HG03175 (cell line): Measurements from ENCODE around the gene NRP1.

Source experiments
- ATAC-seq: cut with Tn5 transposase; IDR thresholded peaks from one replicate; pipeline ENCODE4 v1.9.1; 2021; ENCODE audit warnings: mild to moderate bottlenecking, moderate library complexity; ENCODE audit not compliant: unreplicated experiment

The NRP1 gene

GRCh38 chr10:33216661-33217427, 117.6 kb downstream of the NRP1 start:
- no peak for ATAC-seq

DNA sequence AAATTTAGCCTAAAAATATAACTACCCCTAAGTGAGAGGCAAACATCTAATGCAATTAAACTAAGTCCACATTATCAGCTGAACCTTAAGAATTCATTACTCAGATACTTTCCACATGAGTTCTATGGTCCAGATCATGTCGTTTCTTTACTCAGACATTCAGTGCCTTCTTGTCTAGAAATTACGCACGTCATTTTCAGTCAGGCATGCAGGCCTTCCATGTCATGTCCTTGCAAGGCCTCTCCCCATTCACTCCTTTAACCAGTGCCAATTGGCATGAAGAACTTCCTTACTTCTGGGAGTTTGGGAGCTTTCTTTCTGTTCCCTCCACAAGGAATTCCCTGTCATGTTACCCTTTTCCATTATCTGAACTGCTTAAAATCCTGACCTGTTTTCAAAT, 118.8 kb downstream of the NRP1 start:
- ATAC-seq = no peak

DNA sequence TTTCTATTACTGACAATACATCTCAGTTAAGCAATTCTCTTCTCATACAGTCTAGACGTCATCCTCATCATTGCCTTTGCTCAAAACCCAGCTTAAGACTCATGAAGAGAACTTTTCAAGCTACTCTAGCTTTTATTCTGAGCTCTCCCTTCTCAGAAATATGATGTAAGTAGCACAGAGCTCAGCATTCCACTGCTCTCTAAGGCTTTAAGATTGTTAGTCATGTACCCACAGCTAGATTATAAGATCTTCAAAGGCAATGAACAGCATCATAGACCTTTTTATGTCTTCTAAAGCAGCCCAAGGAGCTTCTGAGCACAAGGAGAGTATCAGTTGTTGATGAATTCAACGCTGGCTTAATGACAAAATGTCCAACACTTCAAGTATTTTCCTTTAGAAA, 119.3 kb downstream of the NRP1 start:
- ATAC-seq = no peak

GRCh38 chr10:33214174-33214573, 120.3 kb downstream of the NRP1 start:
- no peak for ATAC-seq

GRCh38 chr10:33212061-33212748, 122.3 kb downstream of the NRP1 start:
- ATAC-seq = no peak

DNA sequence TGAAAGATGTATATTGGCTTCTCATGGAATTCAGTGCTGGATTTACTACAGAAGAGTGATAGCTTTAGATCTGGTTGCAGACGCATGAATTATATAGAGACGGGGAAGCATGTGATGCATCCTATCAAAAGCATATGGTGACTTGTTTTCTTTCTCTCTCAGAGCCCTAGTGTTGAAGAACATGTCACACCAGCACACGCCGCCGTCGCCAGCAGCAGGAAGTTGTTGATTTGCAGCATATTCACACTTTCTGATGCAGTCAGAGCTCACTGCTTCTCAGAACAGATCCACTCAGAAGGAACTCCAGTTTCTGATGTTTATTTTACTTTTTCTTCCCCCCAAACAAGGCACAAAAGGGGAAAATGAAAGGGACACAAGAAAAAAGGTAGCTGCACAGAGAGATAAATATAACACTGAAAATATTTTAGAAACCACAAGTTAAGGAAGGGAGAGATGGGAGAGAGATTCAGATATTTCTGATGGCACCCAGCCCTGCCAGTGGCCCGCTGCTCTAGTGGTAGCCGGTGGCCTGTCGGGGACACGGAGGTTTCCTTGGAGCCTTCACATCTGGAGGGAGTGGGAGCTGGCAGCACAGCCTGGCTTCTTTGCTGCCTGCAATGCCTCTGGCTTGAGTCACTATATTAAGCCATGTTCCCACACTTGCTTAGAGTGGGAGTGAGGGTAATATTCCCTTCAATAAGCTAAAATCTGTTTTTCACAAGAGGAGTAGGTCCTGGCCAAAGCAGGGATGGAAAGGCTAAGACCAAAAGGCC, 123.2 kb downstream of the NRP1 start:
- no peak for ATAC-seq

GRCh38 chr10:33209802-33210201, 124.7 kb downstream of the NRP1 start:
- no peak for ATAC-seq

GRCh38 chr10:33208166-33208565, 126.3 kb downstream of the NRP1 start:
- ATAC-seq = no peak

DNA sequence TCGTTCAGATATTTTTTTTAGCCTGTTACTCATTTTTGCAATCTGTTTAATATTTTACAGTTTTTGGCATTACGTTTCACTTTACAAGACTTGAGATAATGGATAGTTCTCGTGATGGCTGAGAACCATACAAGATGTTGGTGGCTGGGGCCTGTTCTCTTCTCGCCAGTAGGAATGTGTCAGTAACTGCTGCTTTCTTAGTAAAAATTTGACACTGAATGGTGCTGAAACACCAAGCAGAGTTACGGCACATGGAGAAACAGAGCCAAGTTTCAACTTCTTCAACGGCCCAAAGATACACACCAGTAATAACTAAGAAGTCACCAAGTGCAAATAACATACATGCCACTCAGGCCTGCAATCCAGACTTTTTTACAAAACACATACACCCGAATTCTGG, 130.4 kb downstream of the NRP1 start:
- no peak for ATAC-seq

- no peak for ATAC-seq
These were observed 132.5 kb downstream of the NRP1 start for GRCh38 chr10:33201971-33202370.

DNA sequence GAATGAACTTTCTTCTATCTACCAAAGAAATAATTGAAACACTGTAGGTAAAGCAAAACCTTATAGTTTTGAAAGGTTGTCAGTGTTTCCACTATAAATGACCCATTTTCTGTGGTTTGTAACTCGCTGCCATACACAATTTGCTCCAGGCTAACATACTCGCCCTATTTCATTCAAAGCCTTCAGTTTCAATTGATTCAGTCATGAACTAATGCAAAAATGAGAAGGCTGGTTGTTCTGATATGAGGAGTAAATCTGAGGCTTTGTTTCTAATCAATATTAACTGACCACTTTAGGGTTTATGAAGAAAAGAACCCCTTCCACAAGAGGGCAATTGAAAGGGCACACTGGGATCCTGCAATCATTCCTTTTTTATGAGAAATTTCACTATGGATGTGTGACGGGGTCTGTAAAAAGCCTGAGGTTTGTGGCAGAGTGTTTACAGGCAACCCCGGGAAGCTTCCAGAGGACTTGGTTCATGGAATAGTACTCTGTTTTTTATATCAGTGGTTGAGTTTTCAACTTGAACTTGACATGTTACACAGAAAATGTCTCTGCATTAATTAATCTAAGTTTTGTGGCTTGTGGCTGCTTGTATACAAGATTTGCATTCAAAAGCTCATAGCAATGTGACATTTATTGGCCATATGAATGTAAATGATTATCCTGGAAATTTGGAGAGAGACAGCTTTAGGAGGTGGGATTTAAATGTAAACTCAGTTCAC, 133.2 kb downstream of the NRP1 start:
- ATAC-seq = no peak

GRCh38 chr10:33199731-33200232, 134.7 kb downstream of the NRP1 start:
- ATAC-seq = no peak

DNA sequence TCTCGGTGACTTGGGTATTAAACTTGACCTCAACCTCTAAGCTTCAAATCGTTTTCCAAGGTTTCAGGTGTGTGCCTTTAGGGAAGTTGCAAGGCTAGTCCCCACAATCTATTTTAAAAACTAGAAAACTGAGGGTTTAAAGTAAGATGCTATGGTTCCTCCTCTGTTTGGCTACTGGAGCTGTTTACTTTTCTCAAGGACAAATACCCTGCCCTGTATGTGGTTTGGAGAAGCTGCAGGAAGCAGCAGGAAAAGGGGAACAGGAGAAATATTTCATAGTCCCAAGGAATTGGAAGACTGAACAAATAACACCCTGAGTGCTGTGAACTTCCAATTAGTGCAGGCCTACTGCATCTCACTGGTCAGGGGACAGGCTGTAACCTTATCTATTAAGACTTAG, 135.9 kb downstream of the NRP1 start:
- ATAC-seq = no peak

GRCh38 chr10:33196710-33197491, 137.6 kb downstream of the NRP1 start:
- ATAC-seq = no peak

DNA sequence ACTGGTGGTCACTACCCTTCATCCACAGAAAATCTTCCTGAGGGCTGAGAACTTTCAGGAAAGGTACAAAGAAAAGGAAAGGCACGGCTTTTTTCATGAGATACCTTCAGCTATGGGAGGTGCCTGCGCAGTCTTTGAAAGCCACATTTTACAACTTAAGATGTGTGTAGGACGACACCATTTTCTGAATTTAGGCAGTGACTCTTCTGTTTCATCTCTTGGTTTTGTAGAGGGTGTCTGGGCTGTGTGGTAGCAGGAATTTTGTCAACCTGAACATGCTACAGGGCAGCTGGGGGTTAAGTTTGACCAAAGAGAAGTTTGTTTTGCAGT, 138.1 kb downstream of the NRP1 start:
- no peak for ATAC-seq

DNA sequence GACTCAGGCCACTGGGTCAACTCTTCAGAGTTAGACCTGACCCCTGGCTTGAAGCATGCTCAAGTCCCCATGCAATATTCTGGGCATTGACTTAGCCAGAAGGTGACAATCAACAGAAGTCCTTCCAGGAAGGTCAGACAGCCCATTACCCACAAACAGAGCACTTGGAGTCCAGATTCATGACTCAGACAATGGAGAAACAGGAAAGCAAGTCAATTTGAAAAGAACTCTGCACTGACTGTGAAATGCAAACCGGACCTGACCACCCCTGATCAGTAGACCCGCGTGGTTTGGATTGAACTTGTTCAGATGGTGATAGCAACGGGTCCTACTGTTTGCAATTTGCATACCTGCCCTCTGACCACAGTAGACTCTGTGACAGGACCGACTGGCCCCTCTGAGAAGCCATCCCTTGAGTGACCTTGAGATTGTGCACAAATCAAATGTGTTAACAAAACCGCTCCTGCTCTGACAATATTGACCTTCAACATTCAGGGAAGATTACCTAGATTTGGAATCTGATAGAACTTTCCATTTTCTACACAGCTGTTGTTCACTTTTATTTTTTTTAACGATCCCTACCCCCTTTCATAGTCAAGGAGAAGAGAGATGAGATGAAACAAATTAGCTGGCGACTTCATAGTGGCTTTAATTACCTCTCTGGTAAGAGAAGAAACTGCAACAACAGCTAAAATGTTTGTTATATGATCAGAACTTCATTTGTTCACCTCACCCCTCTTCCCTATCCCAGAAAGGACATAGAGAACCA, 138.7 kb downstream of the NRP1 start:
- no peak for ATAC-seq

GRCh38 chr10:33193701-33194521, 140.6 kb downstream of the NRP1 start:
- no peak for ATAC-seq

DNA sequence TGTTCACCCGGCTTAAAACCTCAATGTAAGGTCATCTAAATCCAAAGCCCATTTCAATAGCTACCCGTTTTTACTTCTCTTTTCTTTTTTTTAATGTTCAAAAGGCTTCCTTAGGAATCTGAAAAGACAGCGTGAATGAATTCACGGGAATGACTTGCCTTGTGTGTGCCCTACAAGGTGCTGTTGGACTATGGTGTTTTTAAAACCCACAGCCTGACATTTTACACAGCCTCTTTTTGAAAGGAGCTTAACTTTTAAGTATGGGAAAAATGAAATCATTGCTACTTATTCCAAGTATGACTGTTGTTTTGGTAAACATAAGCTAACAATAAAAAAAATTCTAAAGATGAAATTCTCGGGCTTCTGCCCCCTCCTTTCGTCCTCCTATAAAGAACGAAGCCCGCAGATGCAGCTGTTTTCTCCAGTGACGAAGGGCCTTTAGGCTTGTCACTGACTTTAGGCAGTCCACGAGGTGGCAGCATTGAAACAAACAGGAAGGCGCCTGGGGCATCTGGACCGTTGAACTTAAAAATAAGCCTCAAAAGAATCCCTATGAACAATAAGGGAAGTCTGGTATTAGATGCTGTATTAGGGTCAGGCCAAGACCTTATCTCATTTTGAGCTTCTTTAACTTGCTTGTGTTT, 141.3 kb downstream of the NRP1 start:
- peak; percentile 84 for ATAC-seq
